H1 (cell line): Measurements from ENCODE around the gene L2HGDH. TPM values are rescaled to one million over a fixed set of nuclear protein-coding genes. Genes with fewer than 3 reads are reported as not detected.

ENCODE experiments used
- ATF3 ChIP-seq: IDR thresholded peaks from 2 replicates; pipeline ENCODE4 v1.6.1; 2011; ENCODE audit warnings: low read depth, mild to moderate bottlenecking, low read length; ENCODE audit not compliant: insufficient read depth
- FOSL1 ChIP-seq: IDR thresholded peaks from 2 replicates; pipeline ENCODE4 v1.6.1; 2011; ENCODE audit warnings: mild to moderate bottlenecking, low read depth, low read length, moderate library complexity; ENCODE audit not compliant: insufficient read depth
- SP4 ChIP-seq: IDR thresholded peaks from 2 replicates; pipeline ENCODE4 v1.6.1; 2012; ENCODE audit warnings: low read length, inconsistent platforms
- polyA plus RNA-seq, 7 experiments: library from polyadenylated mRNA; depleted of rRNA in 3 of 7; stranded (reverse) in 5 of 7; unstranded in 2 of 7; fragments of >200 nt in 5 of 7; fragments of 200-250 nt in 2 of 7; gene quantifications; 1 replicate in 5 of 7; 2 replicates in 1 of 7; 4 replicates in 1 of 7; pipeline versions ENCODE4 v1.2.1 to v1.2.3, GENCODE V29; 2011 to 2013; ENCODE audit warnings: missing spikeins in 2 of 7, mixed read lengths in 2 of 7
- total RNA-seq: library from RNA; stranded (reverse); fragmentation: NEBNext Ultra II Directional; extraction: Animal tissue kit (Norgen Biotek cat#: 25700); gene quantifications from 2 replicates; pipeline ENCODE4 v1.2.1, GENCODE V29; 2021

Gene L2HGDH
- total and polyA plus RNA-seq, 2 of the 8 experiments (the other 6 are each of a cell fraction or from before 2014, with no cell fraction given): 12.2 to 28.6 TPM

GRCh38 chr14:50340045-50340444 lies 28.0 kb upstream of the L2HGDH start (continued):
- no peak for TF ChIP-seq FOSL1
- no peak for TF ChIP-seq SP4
- TF ChIP-seq ATF3: no peak
